K562 (cell line): ENCODE results near the gene AMOTL1. TPM values are rescaled to one million over a fixed set of nuclear protein-coding genes. Genes with fewer than 3 reads are reported as not detected.

ENCODE experiments used
- ATAC-seq: fragments of 200-7000 bp; cut with Tn5 transposase; 3 replicates; pipeline ENCODE4 v1.9.1; 2020; ENCODE audit warnings: moderate library complexity
- BruUV-seq: library from RNA; stranded (reverse); fragments of 400-500 nt; replicated peaks from 2 replicates; lab custom pipeline; 2021; lab: Mats Ljungman, UMichigan
- CTCF ChIA-PET: fragments of 300-600 bp; formaldehyde crosslinking; extraction: SDS; loops from one replicate; lab custom pipeline; 2021; ENCODE audit warnings: low intra/inter-chr PET ratio; lab: Yijun Ruan, JAX
- POLR2A ChIA-PET: fragments of 300-600, 350-650 bp; sonication (Branson Sonifier 250); formaldehyde crosslinking; extraction: SDS; loops from one replicate; lab custom pipeline; 2021; ENCODE audit warnings: antibody characterized with exemption, inconsistent platforms; lab: Yijun Ruan, JAX
- DNase-seq, 4 experiments: peaks; one replicate each; pipeline versions ENCODE4 v3.0.0 to v3.0.0-alpha.2; 2011 to 2018; ENCODE audit warnings: low spot score in 3 of 4, mixed read lengths in 3 of 4; ENCODE audit errors: extremely low read depth in 1 of 4
- FAIRE-seq: peaks from 2 replicates; lab custom pipeline; 2011; peaks lifted over from hg19 to GRCh38; lab: Jason Lieb, UNC
- H2AFZ ChIP-seq: 2 replicates; pipeline ENCODE4 v1.6.0; 2011; ENCODE audit warnings: low read depth, low read length, control low read depth, inconsistent platforms
- H3K27ac ChIP-seq: fragments of 200-600 bp; 3 replicates; pipeline ENCODE4 v1.8.0; 2011; ENCODE audit warnings: low read depth, mild to moderate bottlenecking, control low read depth, inconsistent platforms, low read length, moderate library complexity, mixed read lengths; ENCODE audit errors: extremely low read depth
- H3K27me3 ChIP-seq, 2 experiments: fragments of 300-600 bp in 1 of 2; 2 replicates in 1 of 2; 3 replicates in 1 of 2; pipeline versions ENCODE4 v1.6.0 to v1.8.0; 2011; ENCODE audit warnings: inconsistent platforms in 2 of 2, low read length in 2 of 2, mild to moderate bottlenecking in 1 of 2, mixed read lengths in 1 of 2, moderate library complexity in 1 of 2; ENCODE audit not compliant: control insufficient read depth in 2 of 2, insufficient read depth in 2 of 2
- H3K36me3 ChIP-seq: fragments of 300-600 bp; 3 replicates; pipeline ENCODE4 v1.8.0; 2011; ENCODE audit warnings: mild to moderate bottlenecking, low read length, inconsistent platforms; ENCODE audit not compliant: control insufficient read depth, insufficient read depth
- H3K4me1 ChIP-seq, 2 experiments: fragments of 200-600 bp in 1 of 2; replicated peaks in 1 of 2; 2 replicates in 1 of 2; 3 replicates in 1 of 2; pipeline versions ENCODE4 v1.5.1 to v1.8.0; 2011; ENCODE audit warnings: inconsistent platforms in 2 of 2, low read length in 2 of 2, mild to moderate bottlenecking in 1 of 2, mixed read lengths in 1 of 2, moderate library complexity in 1 of 2; ENCODE audit not compliant: control insufficient read depth in 2 of 2, insufficient read depth in 2 of 2
- H3K4me2 ChIP-seq: 2 replicates; pipeline ENCODE4 v1.6.1; 2011; ENCODE audit warnings: low read length, control low read depth, inconsistent platforms, mixed read lengths; ENCODE audit not compliant: insufficient read depth
- H3K4me3 ChIP-seq: fragments of 200-600 bp; sonication (generic), shearing (Covaris generic); 2 replicates; pipeline ENCODE4 v1.5.1; 2016; ENCODE audit warnings: control low read depth, inconsistent platforms
- H3K79me2 ChIP-seq: fragments of 200-600 bp; 3 replicates; pipeline ENCODE4 v1.8.0; 2011; ENCODE audit warnings: low read length, inconsistent platforms; ENCODE audit not compliant: control insufficient read depth, insufficient read depth
- H3K9ac ChIP-seq, 2 experiments: 2 replicates each; pipeline versions ENCODE4 v1.6.0 to v1.6.1; 2011; ENCODE audit warnings: low read depth in 2 of 2, low read length in 2 of 2, control low read depth in 1 of 2, inconsistent platforms in 1 of 2, mild to moderate bottlenecking in 1 of 2, mixed read lengths in 1 of 2; ENCODE audit not compliant: insufficient read depth in 1 of 2
- H3K9me1 ChIP-seq: one replicate; pipeline ENCODE4 v1.6.0; 2011; ENCODE audit warnings: inconsistent platforms, mild to moderate bottlenecking, low read length, moderate library complexity; ENCODE audit not compliant: control insufficient read depth, insufficient read depth
- H3K9me3 ChIP-seq: replicated peaks from 2 replicates; pipeline ENCODE4 v1.5.1; 2011; ENCODE audit warnings: low read depth, low read length, inconsistent platforms; ENCODE audit not compliant: control insufficient read depth, insufficient read depth
- H4K20me1 ChIP-seq: replicated peaks from 2 replicates; pipeline ENCODE4 v1.6.1; 2011; ENCODE audit warnings: low read length, inconsistent platforms, mixed read lengths; ENCODE audit not compliant: control insufficient read depth, insufficient read depth
- CXXC5 ChIP-seq: fragments of 250-450 bp; sonication (Bioruptor Pico); IDR thresholded peaks from 2 replicates; pipeline ENCODE4 v1.8.0; 2022; ENCODE audit warnings: inconsistent platforms, mild to moderate bottlenecking, moderate library complexity
- MED1 ChIP-seq: sonication (generic); formaldehyde crosslinking; IDR thresholded peaks from 2 replicates; pipeline ENCODE4 v1.8.1; 2023; ENCODE audit warnings: missing genetic modification reagents, borderline replicate concordance
- PHB2 ChIP-seq: fragments of 450-650 bp; IDR thresholded peaks from 2 replicates; pipeline ENCODE4 v1.6.1; 2017; ENCODE audit warnings: low read depth
- ZNF121 ChIP-seq: sonication (generic); formaldehyde crosslinking; conservative IDR thresholded peaks from 2 replicates; pipeline ENCODE4 v1.8.0; 2022; ENCODE audit warnings: missing genetic modification reagents
- WGBS: fragments of 100-300 bp; shearing (Covaris generic); methylation state at CpG from one replicate; pipeline ENCODE4 v1.1.6; 2016; ENCODE audit warnings: low coverage, mixed read lengths; ENCODE audit not compliant: insufficient coverage; ENCODE audit errors: missing lambda C conversion rate; 5-methylcytosine and 5-hydroxymethylcytosine counted together
- in situ Hi-C: fragments of 300-500 bp; cut with MboI; formaldehyde crosslinking; loops from 4 replicates; pipeline ENCODE4 v1.15.0; 2018; ENCODE audit warnings: inconsistent platforms, mixed read lengths
- intact Hi-C: fragments of 100-400 bp; cut with micrococcal nuclease; formaldehyde crosslinking; loops from 2 replicates; pipeline ENCODE4 v1.14.2; 2022
- polyA plus RNA-seq, 8 experiments: library from polyadenylated mRNA; depleted of rRNA in 4 of 8; stranded (reverse) in 5 of 8; unstranded in 3 of 8; fragments of >200 nt; fragmentation: Nextera tagmentation in 2 of 8; fragmentation: Illumina TruSeq in 1 of 8; extraction: Ambion mirVana in 2 of 8; extraction: Trizol in 1 of 8; gene quantifications; 2 replicates each; pipeline versions ENCODE4 v1.2.1 to v1.2.3, GENCODE V29; 2011 to 2014; ENCODE audit warnings: inconsistent platforms in 1 of 8, missing spikeins in 1 of 8
- total RNA-seq, 7 experiments: library from RNA; depleted of rRNA in 6 of 7; stranded (reverse); fragments of >200 nt in 6 of 7; fragmentation: Illumina TruSeq in 2 of 7; extraction: Trizol in 2 of 7; gene quantifications; 2 replicates each; pipeline versions ENCODE4 v1.2.1 to v1.2.3, GENCODE V29; 2011 to 2021; ENCODE audit warnings: low replicate concordance in 1 of 7
- TF ChIP-seq, protein P1 (sequence below): IDR thresholded peaks from 2 replicates; pipeline ENCODE4 v1.6.1; 2016; ENCODE audit warnings: missing genetic modification characterization, missing compliant biosample characterization

AMOTL1 gene
- total and polyA plus RNA-seq, 9 of the 15 experiments (the other 6 are each of a cell fraction or from before 2014, with no cell fraction given), result 4.0 to 35.4 (median 14.0) TPM

DNA sequence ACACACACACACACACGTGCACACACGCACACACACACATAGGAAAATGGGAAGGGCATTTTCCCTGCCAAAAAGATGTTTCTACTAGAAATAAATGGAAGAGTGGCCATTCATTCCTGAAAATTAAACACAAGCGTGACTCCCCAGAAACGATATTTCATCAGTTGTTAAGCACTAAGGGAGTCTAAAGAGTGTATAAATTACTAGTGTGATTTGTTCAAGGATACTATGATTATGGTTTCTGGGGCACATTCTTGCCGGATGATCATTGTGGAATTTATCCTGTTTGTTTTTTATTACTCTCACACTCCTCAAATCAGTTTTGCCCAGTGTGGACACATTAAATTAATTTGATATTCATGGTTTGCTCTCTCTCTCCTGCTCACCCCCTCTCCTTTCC lies 16.4 kb upstream of the AMOTL1 start:
- TF ChIP-seq MED1 (CRISPR knock-in tag) (no peak), CXXC5 (CRISPR knock-in tag) (0 out of 2 replicates have a peak, but pooled peaks have one; percentile 7), ZNF121 (CRISPR knock-in tag) (no peak), PHB2 (no peak)
- TF ChIP-seq, protein P1, sequence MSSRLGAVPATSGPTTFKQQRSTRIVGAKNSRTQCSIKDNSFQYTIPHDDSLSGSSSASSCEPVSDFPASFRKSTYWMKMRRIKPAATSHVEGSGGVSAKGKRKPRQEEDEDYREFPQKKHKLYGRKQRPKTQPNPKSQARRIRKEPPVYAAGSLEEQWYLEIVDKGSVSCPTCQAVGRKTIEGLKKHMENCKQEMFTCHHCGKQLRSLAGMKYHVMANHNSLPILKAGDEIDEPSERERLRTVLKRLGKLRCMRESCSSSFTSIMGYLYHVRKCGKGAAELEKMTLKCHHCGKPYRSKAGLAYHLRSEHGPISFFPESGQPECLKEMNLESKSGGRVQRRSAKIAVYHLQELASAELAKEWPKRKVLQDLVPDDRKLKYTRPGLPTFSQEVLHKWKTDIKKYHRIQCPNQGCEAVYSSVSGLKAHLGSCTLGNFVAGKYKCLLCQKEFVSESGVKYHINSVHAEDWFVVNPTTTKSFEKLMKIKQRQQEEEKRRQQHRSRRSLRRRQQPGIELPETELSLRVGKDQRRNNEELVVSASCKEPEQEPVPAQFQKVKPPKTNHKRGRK (tag), result 0 out of 2 replicates have a peak, but pooled peaks have one; percentile 11
- FAIRE-seq (no peak), ATAC-seq (no peak), DNase-seq (no peak)
- no peaks in the 10 kb centered on the region for H3K27me3 ChIP-seq
- H4K20me1 ChIP-seq, result no peaks in the 10 kb centered on the region
- H3K36me3 ChIP-seq, result no peaks in the 10 kb centered on the region
- no peaks in the 10 kb centered on the region for H3K79me2 ChIP-seq
- in situ Hi-C loops (no loop called here), intact Hi-C loops (no loop called here)
- no TSS peak for BruUV-seq
- H3K9ac ChIP-seq, result no peak overlapping the region
- H3K4me3 ChIP-seq, result no peak overlapping the region
- H3K9me1 ChIP-seq, result no peaks in the 10 kb centered on the region
- H3K4me1 ChIP-seq, result peaks cover 3 to 36% of the 10 kb centered on the region in 2 experiments; a peak in 4 of 5 replicates
- ChIA-PET POLR2A (no interaction called here), CTCF (no interaction called here)
- WGBS, result 37% methylated on average over 5 of the region's 5 CpGs
- no peak overlapping the region for H3K27ac ChIP-seq
- H3K4me2 ChIP-seq, result no peak overlapping the region
- H3K9me3 ChIP-seq, result no peaks in the 10 kb centered on the region
- peak overlapping the region; percentile 43; the same call in 1 of the 2 replicates for H2AFZ ChIP-seq
